ENCODE data around the gene DDX41. TPM values are rescaled to one million over a fixed set of nuclear protein-coding genes. Genes with fewer than 3 reads are reported as not detected.

DDX41 gene
- total RNA-seq, 4 donors from 2014 or later = 63.4 to 96.5 (median 76.2) TPM

GRCh38 chr5:177513500-177513899 is 3.3 kb downstream of the DDX41 start:
- TF ChIP-seq POLR2A (IDR thresholded peaks at IDR 0.05) (no peak), CTCF (IDR thresholded peaks at IDR 0.05) (no peak)
- H3K36me3 ChIP-seq = peaks cover 25 to 60% (median 36%) of the 10 kb centered on the region in 3 donors
- H3K27me3 ChIP-seq = no peaks in the 10 kb centered on the region
- H3K4me3 ChIP-seq = no peak overlapping the region
- H3K27ac ChIP-seq = no peak overlapping the region
- no peaks in the 10 kb centered on the region for H3K9me3 ChIP-seq
- 93 to 94% methylated on average over 6 to 14 of the region's 15 CpGs for WGBS, 2 donors
- intact Hi-C loops (cut with DNase I) = no loop called here
- peaks cover 14 to 40% (median 15%) of the 10 kb centered on the region in 3 donors for H3K4me1 ChIP-seq
- DNase-seq = no peak

GRCh38 chr5:177512736-177513380 is 3.9 kb downstream of the DDX41 start:
- no peak for DNase-seq
- peaks cover 14 to 40% (median 15%) of the 10 kb centered on the region in 3 donors for H3K4me1 ChIP-seq
- H3K27ac ChIP-seq = no peak overlapping the region

GRCh38 chr5:177511796-177512675 is 4.7 kb downstream of the DDX41 start:
- Histone ChIP-seq H3K4me1 (peaks cover 11 to 36% (median 15%) of the 10 kb centered on the region in 3 donors), H3K36me3 (peaks cover 25 to 60% (median 36%) of the 10 kb centered on the region in 3 donors), H3K4me3 (no peak overlapping the region), H3K9me3 (no peaks in the 10 kb centered on the region), H3K27me3 (no peaks in the 10 kb centered on the region), H3K27ac (no peak overlapping the region)
- DNase-seq = no peak
- whole genome bisulfite sequencing, 2 donors = 80 to 86% methylated on average over 3 to 8 of the region's 34 CpGs
- no peak for TF ChIP-seq CTCF (IDR thresholded peaks at IDR 0.05)
- TF ChIP-seq POLR2A (IDR thresholded peaks at IDR 0.05) = no peak
- intact Hi-C loops (cut with DNase I) = no loop called here

More at GRCh38 chr5:177512736-177513380, 3.9 kb downstream of the DDX41 start:
- H3K27me3 ChIP-seq = no peaks in the 10 kb centered on the region
- H3K4me3 ChIP-seq = no peak overlapping the region
- no peaks in the 10 kb centered on the region for H3K9me3 ChIP-seq
- H3K36me3 ChIP-seq = peaks cover 25 to 60% (median 36%) of the 10 kb centered on the region in 3 donors
- TF ChIP-seq CTCF (IDR thresholded peaks at IDR 0.05) (no peak), POLR2A (IDR thresholded peaks at IDR 0.05) (no peak)
- intact Hi-C loops (cut with DNase I) = no loop called here
- 90 to 96% methylated on average over 5 of the region's 16 CpGs for WGBS, 2 donors

GRCh38 chr5:177511181-177511580 is 5.6 kb downstream of the DDX41 start:
- Histone ChIP-seq H3K4me1 (peaks cover 10 to 33% (median 15%) of the 10 kb centered on the region in 3 donors), H3K27me3 (no peaks in the 10 kb centered on the region), H3K27ac (peak overlapping the region in 1 of 4 donors; percentile 79), H3K9me3 (no peaks in the 10 kb centered on the region), H3K36me3 (peaks cover 25 to 60% (median 36%) of the 10 kb centered on the region in 3 donors), H3K4me3 (no peak overlapping the region)
- intact Hi-C loops (cut with DNase I) = no loop called here
- TF ChIP-seq CTCF (IDR thresholded peaks at IDR 0.05) (no peak), POLR2A (IDR thresholded peaks at IDR 0.05) (no peak)
- DNase-seq = no peak
- WGBS, 2 donors = 71 to 100% methylated on average over 2 of the region's 5 CpGs

- intact Hi-C loops (cut with DNase I) = no loop called here
- no peaks in the 10 kb centered on the region for H3K9me3 ChIP-seq
- H3K27ac ChIP-seq = peak overlapping the region in 3 of 4 donors; percentile 46 to 79 (median 55)
- TF ChIP-seq POLR2A (IDR thresholded peaks at IDR 0.05) (peak in 1 of 4 donors; percentile 40), CTCF (IDR thresholded peaks at IDR 0.05) (no peak)
- peaks cover 4 to 27% (median 9%) of the 10 kb centered on the region in 3 donors for H3K4me1 ChIP-seq
- WGBS, 2 donors = 66 to 81% methylated on average over 14 to 15 of the region's 15 CpGs
- no peaks in the 10 kb centered on the region for H3K27me3 ChIP-seq
- H3K4me3 ChIP-seq = no peak overlapping the region
- no peak for DNase-seq
- H3K36me3 ChIP-seq = peaks cover 25 to 58% (median 36%) of the 10 kb centered on the region in 3 donors
Measured at GRCh38 chr5:177510567-177511053, 6.2 kb downstream of the DDX41 start.

Data from esophagus squamous epithelium (tissue), 5 donors.